HepG2 (cell line): Measurements from ENCODE around the gene IL2RG. TPM values are rescaled to one million over a fixed set of nuclear protein-coding genes. Genes with fewer than 3 reads are reported as not detected.

Experiments used
- DNMT1 ChIP-seq: sonication (generic); formaldehyde crosslinking; IDR thresholded peaks from 2 replicates; pipeline ENCODE4 v1.5.1; 2020; ENCODE audit warnings: mild to moderate bottlenecking, missing genetic modification reagents
- ETV6 ChIP-seq: sonication (generic); formaldehyde crosslinking; conservative IDR thresholded peaks from 2 replicates; pipeline ENCODE4 v1.4.0; 2020; ENCODE audit warnings: missing genetic modification reagents
- HDAC6 ChIP-seq: fragments of 200-600 bp; sonication (generic); IDR thresholded peaks from 2 replicates; pipeline ENCODE4 v1.7.0; 2017; ENCODE audit warnings: mild to moderate bottlenecking, antibody characterized with exemption, low read length, low read depth
- HMGXB4 ChIP-seq, 2 experiments: sonication (generic) in 1 of 2; formaldehyde crosslinking in 1 of 2; IDR thresholded peaks; 2 replicates each; pipeline versions ENCODE4 v1.4.0 to v1.6.1; 2018 to 2020; ENCODE audit warnings: missing genetic modification reagents in 2 of 2, borderline replicate concordance in 1 of 2, low read depth in 1 of 2, mild to moderate bottlenecking in 1 of 2, missing biosample characterization in 1 of 2
- MATR3 ChIP-seq: sonication (generic); formaldehyde crosslinking; IDR thresholded peaks from 2 replicates; pipeline ENCODE4 v1.4.0; 2020; ENCODE audit warnings: missing genetic modification reagents
- MIXL1 ChIP-seq: IDR thresholded peaks from 2 replicates; pipeline ENCODE4 v1.6.1; 2016
- MXD1 ChIP-seq: sonication (generic); formaldehyde crosslinking; IDR thresholded peaks from 2 replicates; pipeline ENCODE4 v1.4.0; 2020; ENCODE audit warnings: mild to moderate bottlenecking, missing genetic modification reagents
- NFIB ChIP-seq: sonication (generic); formaldehyde crosslinking; IDR thresholded peaks from 2 replicates; pipeline ENCODE4 v1.9.0; 2021; ENCODE audit warnings: missing genetic modification reagents, mild to moderate bottlenecking, borderline replicate concordance
- SALL2 ChIP-seq: sonication (generic); formaldehyde crosslinking; IDR thresholded peaks from 2 replicates; pipeline ENCODE4 v1.8.1; 2023; ENCODE audit warnings: mild to moderate bottlenecking, missing genetic modification reagents, inconsistent platforms
- SCMH1 ChIP-seq: sonication (generic); formaldehyde crosslinking; IDR thresholded peaks from 2 replicates; pipeline ENCODE4 v1.9.0; 2021; ENCODE audit warnings: missing genetic modification reagents, mild to moderate bottlenecking, borderline replicate concordance
- STAG1 ChIP-seq: sonication (generic); formaldehyde crosslinking; IDR thresholded peaks from 2 replicates; pipeline ENCODE4 v1.4.0; 2020; ENCODE audit warnings: missing genetic modification reagents
- STAT6 ChIP-seq: sonication (generic); formaldehyde crosslinking; IDR thresholded peaks from 2 replicates; pipeline ENCODE4 v1.4.0; 2020; ENCODE audit warnings: missing genetic modification reagents, mild to moderate bottlenecking, borderline replicate concordance
- ZGPAT ChIP-seq: IDR thresholded peaks from 2 replicates; pipeline ENCODE4 v1.6.1; 2016; ENCODE audit warnings: mild to moderate bottlenecking
- ZNF253 ChIP-seq: sonication (generic); formaldehyde crosslinking; IDR thresholded peaks from 2 replicates; pipeline ENCODE4 v1.8.0; 2022; ENCODE audit warnings: mild to moderate bottlenecking, missing genetic modification reagents, borderline replicate concordance
- ZNF441 ChIP-seq: sonication (generic); formaldehyde crosslinking; IDR thresholded peaks from 2 replicates; pipeline ENCODE4 v1.7.0; 2021; ENCODE audit warnings: missing genetic modification reagents, borderline replicate concordance
- ZNF530 ChIP-seq: sonication (generic); formaldehyde crosslinking; IDR thresholded peaks from 2 replicates; pipeline ENCODE4 v1.5.0; 2020; ENCODE audit warnings: low read depth, mild to moderate bottlenecking, missing genetic modification reagents
- ZNF543 ChIP-seq: sonication (generic); formaldehyde crosslinking; IDR thresholded peaks from 2 replicates; pipeline ENCODE4 v1.4.0; 2020; ENCODE audit warnings: mild to moderate bottlenecking, missing genetic modification reagents
- ZNF7 ChIP-seq: IDR thresholded peaks from 2 replicates; pipeline ENCODE4 v1.6.1; 2016; ENCODE audit warnings: missing biosample characterization, missing genetic modification reagents
- ZNF766 ChIP-seq: sonication (generic); formaldehyde crosslinking; IDR thresholded peaks from 2 replicates; pipeline ENCODE4 v1.5.0; 2020; ENCODE audit warnings: missing genetic modification reagents, borderline replicate concordance
- ZNF83 ChIP-seq: sonication (generic); formaldehyde crosslinking; IDR thresholded peaks from 2 replicates; pipeline ENCODE4 v1.4.0; 2020; ENCODE audit warnings: missing genetic modification reagents, mild to moderate bottlenecking, borderline replicate concordance
- polyA plus RNA-seq, 8 experiments: library from polyadenylated mRNA; depleted of rRNA in 3 of 8; stranded (reverse) in 7 of 8; unstranded in 1 of 8; fragments of >200 nt; fragmentation: Illumina TruSeq in 4 of 8; extraction: Trizol in 4 of 8; gene quantifications; 2 replicates each; pipeline versions ENCODE4 v1.2.1 to v1.2.3, GENCODE V29; 2011 to 2016; ENCODE audit warnings: low read depth in 4 of 8, missing spikeins in 1 of 8, mixed read lengths in 1 of 8; ENCODE audit not compliant: insufficient read depth in 1 of 8
- total RNA-seq, 5 experiments: library from RNA; depleted of rRNA; stranded (reverse); fragments of >200 nt; fragmentation: Illumina TruSeq; extraction: Trizol; gene quantifications; 2 replicates each; pipeline ENCODE4 v1.2.3, GENCODE V29; 2016; ENCODE audit warnings: low read depth in 1 of 5

The IL2RG gene
- total and polyA plus RNA-seq, 2 of the 13 experiments (the other 11 are each of a cell fraction or from before 2014, with no cell fraction given) = 0.98 TPM; not detected in 1

GRCh38 chrX:71081330-71082123 lies 29.9 kb downstream of the IL2RG start (continued):
- TF ChIP-seq MXD1 (CRISPR knock-in tag) = no peak
- no peak for TF ChIP-seq ZGPAT (CRISPR knock-in tag)
- no peak for TF ChIP-seq DNMT1 (CRISPR knock-in tag)
- TF ChIP-seq ZNF543 = no peak
- no peak for TF ChIP-seq ZNF7 (CRISPR knock-in tag)
- no peak for TF ChIP-seq ETV6 (CRISPR knock-in tag)
- no peak for TF ChIP-seq ZNF766 (CRISPR knock-in tag)
- no peak for TF ChIP-seq MATR3 (CRISPR knock-in tag)
- no peak for TF ChIP-seq ZNF441 (CRISPR knock-in tag)
- TF ChIP-seq MIXL1 (CRISPR knock-in tag) = 0 out of 2 replicates have a peak, but pooled peaks have one; percentile 17
- no peak for TF ChIP-seq ZNF530
- TF ChIP-seq HMGXB4 (CRISPR knock-in tag; IDR thresholded peaks at IDR 0.05; ENCODE audit: borderline replicate concordance in 1 of 2, low read depth in 1 of 2) = no peak
- no peak for TF ChIP-seq NFIB
- TF ChIP-seq ZNF253 (CRISPR knock-in tag) = no peak
- no peak for TF ChIP-seq SCMH1 (CRISPR knock-in tag)
- no peak for TF ChIP-seq SALL2 (CRISPR knock-in tag)
- no peak for TF ChIP-seq STAG1 (CRISPR knock-in tag)
- TF ChIP-seq HDAC6 = no peak
- no peak for TF ChIP-seq STAT6 (CRISPR knock-in tag)
- no peak for TF ChIP-seq ZNF83 (CRISPR knock-in tag)
